H9 (cell line): ENCODE measurements around the gene HMGN4. TPM values are rescaled to one million over a fixed set of nuclear protein-coding genes. Genes with fewer than 3 reads are reported as not detected.

Experiments used
- DNase-seq: peaks from one replicate; pipeline ENCODE4 v3.0.0-alpha.2; 2017
- H2AFZ ChIP-seq: one replicate; pipeline ENCODE4 v1.6.1; 2013; ENCODE audit warnings: mild to moderate bottlenecking, low read length, control low read depth, moderate library complexity
- H2AK5ac ChIP-seq: 2 replicates; pipeline ENCODE4 v1.6.1; 2013; ENCODE audit warnings: low read length, control low read depth, mixed read lengths; ENCODE audit not compliant: insufficient read length
- H2BK120ac ChIP-seq: one replicate; pipeline ENCODE4 v1.6.1; 2013; ENCODE audit warnings: low read depth, mild to moderate bottlenecking, low read length, control low read depth, inconsistent platforms; ENCODE audit not compliant: poor library complexity, severe bottlenecking
- H2BK12ac ChIP-seq: 2 replicates; pipeline ENCODE4 v1.6.1; 2013; ENCODE audit warnings: low read length, control low read depth, mixed read lengths, low read depth; ENCODE audit not compliant: insufficient read length
- H2BK15ac ChIP-seq: 2 replicates; pipeline ENCODE4 v1.6.1; 2013; ENCODE audit warnings: low read depth, low read length, control low read depth
- H2BK20ac ChIP-seq: one replicate; pipeline ENCODE4 v1.6.1; 2013; ENCODE audit warnings: low read depth, mild to moderate bottlenecking, low read length, control low read depth, inconsistent platforms; ENCODE audit not compliant: poor library complexity, severe bottlenecking
- H2BK5ac ChIP-seq: 2 replicates; pipeline ENCODE4 v1.6.1; 2013; ENCODE audit warnings: low read length, control low read depth, mixed read lengths; ENCODE audit not compliant: insufficient read length
- H3K14ac ChIP-seq: 2 replicates; pipeline ENCODE4 v1.6.1; 2013; ENCODE audit warnings: low read length, control low read depth; ENCODE audit not compliant: insufficient read depth
- H3K18ac ChIP-seq: 2 replicates; pipeline ENCODE4 v1.6.1; 2013; ENCODE audit warnings: low read depth, mild to moderate bottlenecking, mixed read lengths, low read length, control low read depth; ENCODE audit not compliant: insufficient read length
- H3K23ac ChIP-seq: 2 replicates; pipeline ENCODE4 v1.6.1; 2013; ENCODE audit warnings: low read length, control low read depth, mixed read lengths, low read depth; ENCODE audit not compliant: insufficient read length
- H3K23me2 ChIP-seq: 2 replicates; pipeline ENCODE4 v1.6.1; 2013; ENCODE audit warnings: low read depth, mild to moderate bottlenecking, mixed read lengths, low read length, control low read depth; ENCODE audit not compliant: insufficient read length, poor library complexity, severe bottlenecking
- H3K27ac ChIP-seq: 2 replicates; pipeline ENCODE4 v1.5.1; 2013; ENCODE audit warnings: low read length, control low read depth, mixed read lengths, low read depth; ENCODE audit not compliant: insufficient read length
- H3K27me3 ChIP-seq: 2 replicates; pipeline ENCODE4 v1.6.1; 2013; ENCODE audit warnings: low read length, control low read depth, inconsistent platforms; ENCODE audit not compliant: insufficient read depth
- H3K4ac ChIP-seq: 2 replicates; pipeline ENCODE4 v1.6.1; 2013; ENCODE audit warnings: low read depth, mild to moderate bottlenecking, control low read depth, inconsistent platforms, low read length, moderate library complexity
- H3K4me1 ChIP-seq: 2 replicates; pipeline ENCODE4 v1.6.1; 2013; ENCODE audit warnings: low read length, control low read depth, inconsistent platforms; ENCODE audit not compliant: insufficient read depth
- H3K4me2 ChIP-seq: 2 replicates; pipeline ENCODE4 v1.6.1; 2013; ENCODE audit warnings: low read length, control low read depth, mixed read lengths; ENCODE audit not compliant: insufficient read length, insufficient read depth
- H3K56ac ChIP-seq: 2 replicates; pipeline ENCODE4 v1.6.1; 2013; ENCODE audit warnings: low read depth, mild to moderate bottlenecking, mixed read lengths, low read length, control low read depth; ENCODE audit not compliant: insufficient read length
- H3K79me1 ChIP-seq: 2 replicates; pipeline ENCODE4 v1.6.1; 2013; ENCODE audit warnings: low read depth, mild to moderate bottlenecking, moderate library complexity, low read length, control low read depth, inconsistent platforms; ENCODE audit not compliant: insufficient read depth, poor library complexity, severe bottlenecking
- H3K79me2 ChIP-seq: 2 replicates; pipeline ENCODE4 v1.6.1; 2013; ENCODE audit warnings: low read length, control low read depth, inconsistent platforms; ENCODE audit not compliant: insufficient read depth
- H3K9ac ChIP-seq: 2 replicates; pipeline ENCODE4 v1.6.1; 2013; ENCODE audit warnings: low read length, control low read depth, mixed read lengths; ENCODE audit not compliant: insufficient read length; ENCODE audit errors: extremely low read depth
- H3K9me3 ChIP-seq: one replicate; pipeline ENCODE4 v1.6.1; 2013; ENCODE audit warnings: low read depth, low read length, inconsistent platforms; ENCODE audit not compliant: control insufficient read depth
- H3T11ph ChIP-seq: one replicate; pipeline ENCODE4 v1.6.1; 2013; ENCODE audit warnings: mild to moderate bottlenecking, low read length, control low read depth, inconsistent platforms
- H4K20me1 ChIP-seq: one replicate; pipeline ENCODE4 v1.6.1; 2013; ENCODE audit not compliant: control insufficient read depth, insufficient read length, insufficient read depth
- H4K5ac ChIP-seq: 2 replicates; pipeline ENCODE4 v1.6.1; 2013; ENCODE audit warnings: low read depth, mild to moderate bottlenecking, mixed read lengths, low read length, control low read depth; ENCODE audit not compliant: insufficient read length
- H4K8ac ChIP-seq: replicated peaks from 2 replicates; pipeline ENCODE4 v1.6.1; 2013; ENCODE audit warnings: low read length, control low read depth, mixed read lengths, low read depth; ENCODE audit not compliant: insufficient read length
- H4K91ac ChIP-seq: 2 replicates; pipeline ENCODE4 v1.6.1; 2013; ENCODE audit warnings: low read depth, mild to moderate bottlenecking, moderate library complexity, mixed read lengths, low read length, control low read depth; ENCODE audit not compliant: insufficient read length
- H3K27ac Mint-ChIP-seq, 3 experiments: 2 replicates in 2 of 3; 3 replicates in 1 of 3; pipeline ENCODE4 v1.8.0; 2020 to 2021; ENCODE audit warnings: mixed read lengths in 3 of 3, mild to moderate bottlenecking in 1 of 3, moderate library complexity in 1 of 3
- H3K27me3 Mint-ChIP-seq: 2 replicates; pipeline ENCODE4 v1.8.0; 2021; ENCODE audit warnings: low read depth, mild to moderate bottlenecking, moderate library complexity, mixed read lengths
- H3K36me3 Mint-ChIP-seq, 3 experiments: 2 replicates in 2 of 3; 3 replicates in 1 of 3; pipeline ENCODE4 v1.8.0; 2020 to 2021; ENCODE audit warnings: low read depth in 3 of 3, mixed read lengths in 3 of 3; ENCODE audit not compliant: insufficient read depth in 1 of 3
- H3K4me1 Mint-ChIP-seq, 2 experiments: 2 replicates each; pipeline ENCODE4 v1.8.0; 2020; ENCODE audit warnings: mixed read lengths in 2 of 2
- H3K4me3 Mint-ChIP-seq, 2 experiments: 2 replicates in 1 of 2; 3 replicates in 1 of 2; pipeline ENCODE4 v1.8.0; 2020 to 2021; ENCODE audit warnings: mild to moderate bottlenecking in 2 of 2, mixed read lengths in 2 of 2, moderate library complexity in 1 of 2
- H3K9me3 Mint-ChIP-seq, 2 experiments: 2 replicates in 1 of 2; 3 replicates in 1 of 2; pipeline ENCODE4 v1.8.0; 2020; ENCODE audit warnings: mild to moderate bottlenecking in 2 of 2, mixed read lengths in 2 of 2, moderate library complexity in 1 of 2
- CTCF ChIP-seq: fragments of 200-600 bp; sonication (generic); conservative IDR thresholded peaks from 3 replicates; pipeline ENCODE4 v1.8.0; 2021; ENCODE audit warnings: antibody characterized with exemption, mild to moderate bottlenecking
- WGBS: extraction: QIAGEN DNeasy Blood & Tissue Kit; methylation state at CpG from one replicate; pipeline ENCODE4 v1.1.7; 2013; ENCODE audit warnings: missing lambda C conversion rate, low lambda C conversion rate, mixed read lengths; ENCODE audit not compliant: insufficient read length; ENCODE audit errors: extremely low coverage; 5-methylcytosine and 5-hydroxymethylcytosine counted together
- total RNA-seq: library from RNA; stranded (reverse); gene quantifications from 2 replicates; pipeline ENCODE4 v1.2.1, GENCODE V29; 2021

Gene HMGN4
- total RNA-seq, 1 experiment from 2014 or later: 50.4 TPM

- no peak for TF ChIP-seq CTCF
- H3K27ac ChIP-seq: peak overlapping the region; percentile 78
These were observed 12.3 kb downstream of the HMGN4 start for GRCh38 chr6:26550250-26550993.

More at GRCh38 chr6:26550250-26550993, 12.3 kb downstream of the HMGN4 start:
- H3K4me1 Mint-ChIP-seq: peaks cover 8 to 12% of the 10 kb centered on the region in 2 experiments
- Histone ChIP-seq H3K18ac (peak overlapping the region; percentile 97), H3K23ac (no peak overlapping the region), H3K9ac (peak overlapping the region; percentile 80), H4K91ac (no peak overlapping the region), H3K23me2 (peaks cover 15% of the 10 kb centered on the region), H2BK20ac (no peak overlapping the region), H2BK120ac (no peak overlapping the region), H2BK12ac (no peak overlapping the region), H3K79me2 (no peaks in the 10 kb centered on the region), H3K9me3 (no peaks in the 10 kb centered on the region), H3K56ac (no peak overlapping the region), H3K79me1 (no peaks in the 10 kb centered on the region), H3K4me1 (no peaks in the 10 kb centered on the region), H2AFZ (no peak overlapping the region), H3K27me3 (no peaks in the 10 kb centered on the region), H3K14ac (peak overlapping the region; percentile 81; the same call in 1 of the 2 replicates), H3K4me2 (peak overlapping the region; percentile 65), H2AK5ac (no peak overlapping the region), H2BK15ac (no peak overlapping the region), H4K8ac (no peak overlapping the region), H2BK5ac (no peak overlapping the region), H4K5ac (no peak overlapping the region), H3T11ph (peak overlapping the region; percentile 83), H4K20me1 (no peaks in the 10 kb centered on the region), H3K4ac (no peak overlapping the region)
- peaks cover 0 to 20% (median 17%) of the 10 kb centered on the region in 3 experiments; a peak in 6 of 7 replicates for H3K36me3 Mint-ChIP-seq
- H3K27me3 Mint-ChIP-seq: no peaks in the 10 kb centered on the region
- peak; percentile 95 for DNase-seq
- no CpG with 5 or more reads among the region's 42 CpGs for WGBS
- peak overlapping the region in 1 of 2 experiments; percentile 87; a peak in 4 of 5 replicates for H3K4me3 Mint-ChIP-seq
- peak overlapping the region; percentile 99 for H3K27ac Mint-ChIP-seq
- H3K9me3 Mint-ChIP-seq: no peaks in the 10 kb centered on the region
